NCI-H2029 (cell line): ENCODE results near the gene CCDC170.

Experiments
- DNase-seq: peaks from one replicate; lab custom pipeline; 2025; lab: John Stamatoyannopoulos, UW

CCDC170 gene

DNA sequence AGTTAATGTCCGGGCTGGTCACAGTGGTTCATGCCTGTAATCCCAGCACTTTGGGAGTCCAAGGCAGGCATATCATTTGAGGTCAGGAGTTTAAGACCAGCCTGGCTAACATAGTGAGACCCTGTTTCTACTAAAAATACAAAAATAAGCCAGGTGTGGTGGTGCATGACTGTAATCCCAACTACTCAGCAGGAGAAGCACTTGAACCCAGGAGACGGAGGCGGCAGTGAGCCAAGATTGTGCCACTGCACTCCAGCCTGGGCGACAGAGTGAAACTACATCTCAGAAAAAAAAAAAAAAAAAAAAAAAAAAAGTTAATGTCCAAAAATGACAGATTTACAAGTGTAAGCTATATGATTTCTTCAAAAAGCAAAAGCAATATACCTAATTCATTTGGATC, 124.9 kb downstream of the CCDC170 start:
- no peak for DNase-seq

DNA sequence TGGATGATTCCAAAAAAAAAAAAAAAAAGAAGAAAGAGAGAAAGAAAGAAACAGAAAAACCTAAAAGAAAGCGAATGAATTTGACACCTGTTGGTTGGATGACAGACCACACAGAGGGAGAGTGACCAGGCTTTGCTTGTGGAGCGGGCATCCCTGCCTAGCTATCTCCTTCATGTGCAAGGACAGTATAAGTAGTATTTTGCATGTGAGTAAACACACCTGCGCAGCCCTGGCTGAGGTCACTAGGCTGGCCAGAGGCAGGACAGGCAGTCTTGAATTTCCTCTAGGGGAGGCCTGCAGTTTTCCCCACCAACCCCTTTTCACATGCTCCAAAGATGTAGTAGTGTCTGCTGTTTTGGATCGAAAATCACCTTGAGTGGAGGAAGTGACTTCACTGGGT, 126.4 kb downstream of the CCDC170 start:
- DNase-seq = no peak

DNA sequence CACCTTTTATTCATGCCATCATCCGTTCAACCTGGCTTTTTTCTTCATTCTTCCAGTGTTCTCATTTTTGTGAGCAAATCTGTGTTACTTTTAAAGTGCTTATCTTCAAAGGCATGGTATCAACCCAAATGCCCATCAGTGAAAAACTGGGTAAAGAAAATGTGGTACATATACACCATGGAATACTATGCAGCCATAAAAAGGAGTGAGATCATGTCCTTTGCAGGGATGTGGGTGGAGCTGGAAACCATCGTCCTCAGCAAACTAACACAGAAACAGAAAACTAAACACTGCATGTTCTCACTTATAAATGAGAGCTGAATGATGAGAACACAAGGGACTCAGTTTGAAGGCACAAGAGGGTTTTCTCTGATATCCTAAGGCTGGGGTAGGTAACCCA, 130.3 kb downstream of the CCDC170 start:
- DNase-seq = no peak

DNA sequence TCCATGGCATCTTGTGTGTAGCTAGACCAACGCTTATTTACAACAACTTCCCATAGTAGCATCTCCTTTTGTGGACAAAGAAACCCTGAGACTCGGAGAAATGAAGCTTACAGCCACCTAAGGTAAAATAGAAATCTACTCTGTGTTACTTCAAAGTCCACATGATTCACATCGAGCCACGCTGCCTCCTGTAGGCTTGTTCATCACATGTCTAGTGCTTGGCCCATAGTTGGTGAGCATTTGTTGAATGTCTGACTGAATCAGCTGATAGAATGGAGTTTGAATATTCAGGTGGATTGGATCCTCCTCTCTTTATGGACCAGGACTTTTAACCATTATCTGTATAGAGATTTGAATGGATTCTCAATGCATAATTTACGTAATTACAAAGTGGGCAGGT, 130.7 kb downstream of the CCDC170 start:
- DNase-seq = no peak

DNA sequence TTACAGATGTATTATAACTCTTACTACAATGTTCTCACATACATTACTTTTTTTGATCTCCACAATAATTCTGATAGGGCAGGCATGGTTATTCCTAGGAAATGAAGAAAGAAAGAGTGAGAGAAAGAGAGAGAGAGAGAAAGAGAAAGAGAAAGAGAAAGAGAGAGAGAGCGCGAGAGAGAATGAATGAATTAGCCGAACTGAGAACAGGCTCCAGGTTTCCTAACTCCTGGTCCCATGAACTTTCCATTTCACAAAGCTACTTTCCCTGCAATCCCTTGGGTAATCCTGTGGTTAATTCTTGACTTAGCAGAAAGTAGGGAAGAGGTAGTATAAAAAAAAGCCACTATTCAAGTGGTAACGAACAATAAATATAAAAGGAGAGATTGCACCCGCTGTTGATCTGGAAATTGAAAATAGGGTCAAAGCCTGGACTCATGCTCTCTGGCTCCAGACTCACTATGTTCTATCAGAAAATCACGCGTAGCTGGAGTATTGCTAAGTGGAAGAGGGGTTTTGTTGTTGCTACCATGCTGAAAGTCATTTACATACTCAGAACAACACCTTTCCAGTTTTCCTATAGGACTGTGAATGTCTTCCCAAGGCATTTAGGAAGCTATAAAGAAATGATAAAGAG, 131.2 kb downstream of the CCDC170 start:
- no peak for DNase-seq

DNA sequence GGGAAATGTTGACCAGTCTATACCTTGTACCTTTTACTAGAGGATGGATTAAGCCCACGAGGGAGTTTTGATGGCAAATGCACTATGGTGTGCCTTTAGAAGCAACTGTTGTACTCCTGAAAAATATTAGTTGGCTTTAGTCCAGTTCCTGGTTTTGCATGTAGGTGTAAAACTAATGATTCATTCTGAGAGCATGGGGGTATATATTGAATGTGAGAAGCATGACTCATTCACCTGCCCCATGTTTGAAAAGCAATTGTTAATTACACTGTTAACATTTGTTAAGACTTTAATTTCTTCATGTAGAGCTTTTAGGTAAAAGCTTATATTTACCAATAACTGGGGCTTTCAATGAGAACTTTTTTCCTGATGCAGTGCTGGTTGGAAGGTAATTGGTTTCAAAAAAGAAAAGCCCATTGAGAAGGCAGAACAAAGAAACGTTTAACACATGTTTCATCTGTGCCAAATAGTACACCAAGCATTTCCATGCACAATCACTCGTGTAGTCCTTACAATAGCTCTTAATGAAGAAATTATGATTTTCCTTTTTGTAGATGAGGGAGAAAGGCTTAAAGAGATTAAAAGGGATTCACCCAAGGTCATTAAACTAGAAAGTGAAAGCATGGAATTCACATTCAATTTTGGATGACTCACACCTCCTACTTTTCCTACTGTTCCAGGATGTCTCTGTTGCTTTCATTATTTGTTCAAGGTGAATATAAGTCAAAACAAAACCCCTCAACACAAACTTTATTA, 134.1 kb downstream of the CCDC170 start:
- DNase-seq = no peak

DNA sequence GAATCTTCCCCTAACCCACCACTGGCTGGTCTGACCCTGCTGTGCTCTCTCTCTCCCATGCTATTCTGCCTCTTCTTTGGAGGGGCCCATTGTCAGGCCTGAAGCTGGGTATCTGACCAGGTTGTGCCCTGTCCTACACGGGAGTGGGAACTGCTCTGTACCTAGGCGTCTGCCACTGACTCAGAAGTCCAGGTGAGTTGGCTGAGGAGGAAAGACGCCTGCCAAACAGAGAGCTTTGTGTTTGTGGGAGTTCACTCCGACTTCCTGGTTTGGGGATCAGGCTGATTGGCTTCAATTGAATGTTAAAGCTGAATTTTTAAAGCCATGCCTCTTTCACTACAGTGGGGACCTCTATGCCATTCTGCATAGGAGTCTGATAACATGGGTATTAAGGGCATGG, 136.0 kb downstream of the CCDC170 start:
- DNase-seq = no peak

DNA sequence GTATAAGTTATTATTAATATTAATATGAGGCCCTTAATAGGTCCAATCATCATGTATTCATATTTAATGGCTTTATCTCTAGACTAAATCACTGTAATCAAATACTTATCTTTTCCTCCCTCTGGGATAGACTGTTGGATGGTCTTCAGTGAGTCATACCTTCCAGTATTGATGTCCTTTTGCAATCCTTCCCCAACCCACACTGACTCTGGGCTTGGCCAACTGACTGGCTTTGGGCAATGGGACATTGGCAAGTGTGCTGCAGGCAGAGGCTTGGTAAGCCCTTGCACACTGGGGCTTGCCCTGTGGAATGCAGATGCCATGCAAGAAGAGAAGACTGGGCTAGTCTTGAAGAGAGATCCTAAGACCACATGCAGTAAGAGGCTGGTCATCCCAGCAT, 136.6 kb downstream of the CCDC170 start:
- DNase-seq = no peak

DNA sequence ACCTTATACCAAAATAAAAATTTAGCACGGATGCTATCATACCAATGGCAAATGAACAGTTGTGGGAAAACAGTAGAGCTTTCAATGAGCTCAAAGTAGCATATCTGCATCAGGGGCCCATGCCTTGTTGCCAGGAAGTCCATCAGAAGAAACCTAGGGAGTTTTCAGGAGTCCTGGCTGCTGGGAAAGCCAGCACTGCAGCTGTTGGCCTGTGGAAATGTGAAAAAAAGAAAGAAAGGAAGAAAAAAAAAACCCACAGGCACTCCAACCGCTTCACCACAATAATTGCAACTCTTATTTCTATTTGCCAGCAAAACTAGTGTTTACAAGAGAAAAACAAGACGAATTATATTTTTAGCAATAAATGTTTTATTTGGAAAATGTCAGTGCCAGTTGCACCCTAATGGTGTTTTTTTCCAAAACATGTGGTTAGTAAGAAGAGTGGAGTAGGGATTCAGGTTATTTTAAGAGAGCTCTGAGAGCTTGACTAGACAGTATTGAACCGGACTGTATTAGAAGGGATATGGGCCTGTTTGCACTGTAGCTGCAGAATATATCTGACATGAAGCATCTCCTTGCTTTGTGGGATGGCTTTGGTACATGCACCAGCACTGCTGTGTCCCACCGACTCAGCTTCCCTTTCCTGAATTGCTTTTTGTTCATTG, 137.3 kb downstream of the CCDC170 start:
- no peak for DNase-seq

DNA sequence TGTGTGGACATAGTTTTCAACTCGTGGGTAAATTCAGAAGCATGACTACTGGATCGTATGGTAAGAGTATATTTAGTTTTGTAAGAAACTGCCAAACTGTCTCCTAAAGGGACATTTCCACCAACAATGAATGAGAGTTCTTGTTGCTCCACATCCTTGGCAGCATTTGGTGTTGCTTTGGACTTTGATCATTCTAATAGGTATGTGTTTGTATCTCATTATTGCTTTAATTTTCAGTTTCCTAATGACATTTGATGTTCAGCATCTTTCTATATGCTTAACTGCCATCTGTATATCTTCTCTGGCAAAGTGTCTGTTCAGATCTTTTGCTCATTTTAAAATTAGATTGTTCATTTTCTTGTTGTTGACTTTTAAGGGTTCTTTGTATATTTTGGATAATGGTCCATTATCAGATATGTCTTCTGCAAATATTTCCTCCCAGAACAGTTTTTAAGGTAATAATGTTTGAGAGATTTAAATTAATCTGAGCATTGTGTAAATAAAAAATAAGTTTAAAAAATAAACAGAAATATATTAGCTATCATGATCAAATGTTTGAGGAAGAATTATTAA, 138.7 kb downstream of the CCDC170 start:
- DNase-seq = no peak

DNA sequence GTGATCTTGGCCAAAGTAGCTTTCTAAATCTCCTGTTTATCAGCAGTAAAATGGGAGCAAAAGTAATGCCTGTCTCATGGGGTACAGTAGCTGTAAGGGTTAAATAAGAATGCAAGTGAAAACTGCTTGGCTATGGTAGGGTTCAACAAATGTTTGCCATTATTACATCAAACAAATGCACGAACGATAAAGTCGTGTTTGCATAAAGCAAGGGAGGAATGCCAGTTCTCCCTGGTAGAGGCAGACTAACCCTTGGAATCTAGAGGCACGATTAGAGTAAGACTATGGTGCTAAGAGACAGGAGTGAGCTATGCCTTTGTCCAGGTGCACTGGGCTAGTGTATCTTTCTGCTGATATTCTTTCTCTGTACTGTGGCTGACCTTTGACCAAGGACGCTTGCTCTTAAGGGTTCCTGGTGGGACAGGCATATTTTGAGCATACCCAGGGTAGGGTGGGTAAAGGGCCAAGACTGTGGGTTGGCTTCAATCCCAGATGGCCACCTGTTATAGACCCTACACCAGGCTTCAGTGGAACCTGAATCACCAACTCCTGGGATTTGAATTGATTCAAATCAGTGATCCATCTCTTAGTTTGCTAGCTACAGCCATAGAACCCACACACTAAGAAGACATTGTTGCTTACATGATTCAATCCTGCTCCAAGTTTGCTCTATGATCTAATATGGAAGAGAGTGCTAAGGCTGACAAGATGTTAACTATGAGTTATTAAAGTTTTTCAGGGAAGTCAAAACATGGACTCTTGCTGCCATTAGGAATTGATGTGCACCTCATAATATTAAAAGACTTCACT, 139.9 kb downstream of the CCDC170 start:
- no peak for DNase-seq

DNA sequence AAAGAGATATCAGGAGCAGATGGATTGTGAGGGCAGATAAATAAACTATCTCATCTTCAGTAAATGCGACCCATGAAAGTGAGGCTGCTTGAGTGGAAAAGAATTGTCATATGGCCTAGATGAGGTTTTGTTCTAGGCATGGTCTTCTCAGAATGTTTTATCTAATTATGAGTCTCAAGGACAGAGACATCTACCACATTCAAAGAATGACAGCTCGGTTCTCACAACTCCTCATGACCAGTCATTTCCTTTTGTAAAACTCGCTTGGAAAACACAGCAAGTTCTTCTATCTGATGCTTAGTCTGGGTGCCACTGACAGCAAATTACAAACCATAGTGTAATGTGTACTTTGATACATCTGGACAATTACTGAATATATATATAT, 140.5 kb downstream of the CCDC170 start:
- DNase-seq = no peak

DNA sequence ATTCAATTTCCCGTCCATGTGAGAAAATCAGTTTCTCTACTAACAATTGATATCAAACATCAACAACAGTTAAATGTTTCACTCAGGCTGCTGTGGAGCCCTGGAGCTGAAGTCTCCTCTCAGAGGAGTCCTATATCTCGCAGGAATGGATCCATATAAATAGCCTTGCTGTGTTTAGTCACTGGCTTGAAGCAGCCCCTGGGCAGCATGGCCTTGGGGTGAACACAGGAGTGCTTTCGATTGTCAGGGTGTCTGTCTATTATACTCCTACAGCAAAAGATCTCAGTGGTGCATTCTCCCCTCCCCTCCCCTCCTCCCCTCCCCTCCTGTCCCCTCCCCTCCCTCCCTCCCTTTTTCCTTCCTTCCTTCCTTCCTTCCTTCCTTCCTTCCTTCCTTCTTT, 141.9 kb downstream of the CCDC170 start:
- DNase-seq = no peak

DNA sequence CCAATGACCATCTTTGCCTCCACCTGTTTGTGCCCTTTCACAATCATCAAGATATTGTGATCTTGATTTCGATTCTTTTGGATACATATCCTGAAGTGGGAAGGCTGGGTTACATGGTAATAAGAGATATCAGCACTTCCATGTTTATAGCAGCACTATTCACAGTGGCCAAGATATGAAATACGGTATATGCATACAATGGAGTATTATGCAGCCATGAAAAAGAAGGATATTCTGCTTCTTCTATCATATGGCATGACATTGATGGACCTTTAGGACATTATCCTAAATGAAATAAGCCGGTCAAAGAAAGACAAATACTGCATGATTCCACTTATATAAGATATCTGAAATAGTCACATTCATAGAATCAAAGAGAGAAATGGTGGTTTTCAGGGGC, 144.0 kb downstream of the CCDC170 start:
- no peak for DNase-seq

DNA sequence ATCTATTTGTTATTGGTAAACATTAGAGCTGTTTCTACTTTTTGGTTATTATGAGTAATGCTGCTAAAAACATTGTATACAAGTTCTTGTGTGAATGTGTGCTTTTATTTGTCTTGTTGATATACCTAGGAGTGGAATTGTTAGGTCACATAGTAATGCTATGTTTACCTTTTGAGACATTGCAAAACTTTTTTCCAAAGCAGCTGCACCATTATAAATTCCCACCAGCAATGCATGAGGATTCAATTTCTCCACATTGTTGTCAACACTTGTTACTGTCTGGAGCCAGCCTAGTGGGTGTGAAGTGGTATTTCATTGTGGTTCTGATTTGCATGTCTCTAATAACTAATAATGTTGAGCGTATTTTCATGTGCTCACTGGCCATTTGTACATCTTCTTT, 145.9 kb downstream of the CCDC170 start:
- no peak for DNase-seq

DNA sequence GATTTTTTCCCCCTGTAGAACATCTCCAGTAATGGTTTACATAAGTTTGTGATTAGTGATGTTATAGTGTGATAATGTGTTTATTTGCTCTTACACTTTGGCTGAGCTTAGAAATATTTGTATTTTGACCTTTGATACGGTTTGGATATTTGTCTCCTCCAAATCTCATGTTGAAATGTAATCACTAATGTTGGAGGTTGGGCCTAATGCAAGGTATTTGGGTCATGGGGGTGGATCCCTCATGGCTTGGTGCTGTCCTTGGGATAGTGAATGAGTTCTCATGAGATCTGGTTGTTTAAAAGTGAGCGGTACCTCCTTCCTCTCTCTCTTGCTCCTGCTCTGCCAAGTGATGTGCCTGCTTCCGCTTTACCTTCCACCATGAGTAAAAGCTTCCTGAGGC, 147.2 kb downstream of the CCDC170 start:
- no peak for DNase-seq

DNA sequence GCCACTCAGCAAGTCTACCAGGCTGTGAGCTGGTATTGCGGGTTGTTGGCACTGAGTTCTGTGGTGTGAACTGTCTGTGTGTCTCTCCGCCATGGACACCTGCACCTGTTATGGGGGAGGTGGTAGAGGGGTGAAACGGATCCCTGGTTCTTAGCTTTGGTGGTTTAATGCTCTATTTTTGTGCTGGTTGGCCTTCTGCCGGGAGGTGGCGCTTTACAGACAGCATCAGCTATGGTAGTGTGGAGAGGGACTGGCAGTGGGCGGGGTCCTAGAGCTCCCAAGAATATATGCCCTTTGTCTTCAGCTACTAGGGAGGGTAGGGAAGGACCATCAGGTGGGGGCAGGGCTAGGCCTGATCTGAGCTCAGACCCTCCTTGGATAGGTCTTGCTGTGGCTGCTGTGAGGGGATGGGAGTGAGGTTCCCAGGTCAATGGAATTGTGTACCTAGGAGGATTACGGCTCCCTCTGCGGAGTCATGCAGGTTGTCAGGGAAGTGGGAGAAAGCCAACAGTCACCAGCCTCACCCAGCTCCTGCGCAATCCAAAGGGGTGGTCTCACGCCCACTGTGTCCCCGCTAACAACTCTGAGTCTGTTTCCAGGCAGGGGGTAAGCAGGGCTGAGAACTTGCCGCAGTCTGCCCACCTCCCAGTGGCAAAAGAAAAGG, 154.3 kb downstream of the CCDC170 start:
- DNase-seq = no peak

DNA sequence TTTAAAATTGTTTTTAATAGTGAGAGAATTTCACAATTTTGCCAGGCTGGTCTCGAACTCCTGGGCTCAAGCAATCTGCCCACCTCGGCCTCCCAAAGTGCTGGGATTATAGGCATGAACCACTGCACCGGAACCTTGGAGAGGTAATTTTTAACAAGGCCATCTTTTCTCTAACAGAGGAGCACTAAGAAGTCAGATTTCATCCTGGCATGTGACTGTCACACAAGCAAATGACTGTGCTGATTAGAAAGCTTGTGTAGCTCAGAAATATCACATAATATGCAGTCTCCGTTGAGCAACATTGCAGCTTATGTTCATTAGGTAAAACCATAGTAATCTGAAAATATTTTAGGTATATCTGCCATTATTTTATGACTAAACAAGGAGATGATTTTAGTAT, 156.0 kb downstream of the CCDC170 start:
- DNase-seq = no peak

DNA sequence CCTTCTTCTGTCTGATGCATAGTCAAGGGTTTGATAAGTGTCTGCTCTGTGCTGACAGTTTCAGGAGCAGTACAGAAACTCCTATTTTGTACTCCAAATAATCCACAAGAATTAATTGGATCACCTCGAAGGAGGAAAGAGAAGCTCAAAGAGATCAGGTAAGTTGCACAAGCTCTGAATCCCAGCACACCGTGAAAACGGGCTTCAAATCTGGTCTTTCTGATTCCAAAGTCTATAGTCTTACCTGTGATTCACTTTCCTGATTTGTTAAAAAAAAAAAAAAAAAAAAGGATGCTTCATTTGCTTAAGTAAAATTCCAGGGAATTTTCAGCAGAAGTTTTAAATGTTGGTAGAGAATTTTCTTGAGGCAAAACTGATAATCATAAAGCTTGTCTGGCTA, 157.8 kb downstream of the CCDC170 start:
- no peak for DNase-seq

DNA sequence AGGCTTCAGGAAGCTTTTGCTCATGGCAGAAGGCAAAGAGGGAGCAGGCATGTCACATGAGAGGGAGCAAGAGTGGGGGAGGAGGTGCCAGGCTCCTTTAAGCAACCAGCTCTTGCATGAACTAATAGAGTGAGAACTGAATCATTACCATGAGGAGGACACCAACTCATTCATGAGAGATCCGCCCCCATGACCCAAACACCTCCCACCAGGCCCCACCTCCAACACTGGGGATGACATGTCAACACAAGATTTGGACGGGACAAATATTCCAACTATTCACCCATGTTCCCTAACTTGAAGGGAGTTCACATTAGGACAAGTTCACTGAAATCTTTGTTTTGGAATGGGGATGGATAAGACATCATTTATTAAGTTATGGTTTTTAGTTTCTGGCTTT, 158.5 kb downstream of the CCDC170 start:
- DNase-seq = no peak

DNA sequence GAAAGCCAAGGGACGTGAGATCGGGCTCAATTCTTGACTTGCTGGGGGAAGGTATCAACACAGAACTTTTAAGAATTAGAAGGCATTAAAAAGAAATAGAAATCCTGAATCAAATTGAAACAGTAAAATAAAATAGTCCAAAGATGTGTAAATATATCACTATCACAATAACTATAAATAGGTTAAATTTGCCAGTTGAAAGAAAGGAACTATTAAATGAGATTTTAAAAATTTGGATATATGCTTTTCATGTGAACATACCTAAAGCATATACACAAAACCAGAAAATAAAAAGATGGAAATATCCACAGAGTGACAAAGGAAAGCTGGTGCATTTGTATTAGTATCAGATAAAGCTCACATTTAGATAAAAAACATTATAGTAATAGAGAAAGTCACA, 161.3 kb downstream of the CCDC170 start:
- no peak for DNase-seq

DNA sequence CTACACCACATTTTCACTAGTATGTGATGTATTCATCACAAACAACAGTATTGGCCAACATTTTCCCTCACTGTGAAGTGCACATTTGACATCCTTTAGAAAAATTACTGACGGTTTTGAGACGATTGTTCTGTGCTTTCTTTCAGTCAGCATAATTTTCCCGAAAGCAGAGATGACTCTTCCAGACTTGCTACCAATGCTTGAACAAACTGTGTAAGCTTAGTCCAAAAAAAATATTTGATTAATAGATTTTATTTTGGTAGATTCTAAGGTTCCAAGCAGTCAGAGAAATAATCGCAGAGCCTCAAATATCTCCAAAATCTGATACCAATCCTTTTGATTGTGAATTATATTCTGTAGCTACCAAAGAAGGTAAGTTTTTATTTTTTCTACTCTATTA, 162.6 kb downstream of the CCDC170 start:
- no peak for DNase-seq
